ENCODE data around the gene IL10RA.

Gene IL10RA

GRCh38 chr11:117949062-117949461, 37.1 kb upstream of the IL10RA start:
- no peaks in the 10 kb centered on the region for H3K9me3 ChIP-seq (ENCODE audit: control insufficient read depth, low read length)
- no peak overlapping the region for H3K4me3 ChIP-seq (ENCODE audit: low read length)
- no peaks in the 10 kb centered on the region for H3K4me1 ChIP-seq (ENCODE audit: control insufficient read depth, insufficient read depth, low read length)
- H3K9ac ChIP-seq (ENCODE audit: low read length), result no peak overlapping the region
- H3K27me3 ChIP-seq (ENCODE audit: control insufficient read depth, insufficient read depth, low read length), result no peaks in the 10 kb centered on the region
- no peaks in the 10 kb centered on the region for H3K36me3 ChIP-seq (ENCODE audit: control insufficient read depth, insufficient read depth, low read length)

GRCh38 chr11:117950301-117950700, 35.9 kb upstream of the IL10RA start:
- Histone ChIP-seq H3K9ac (ENCODE audit: low read length) (no peak overlapping the region), H3K27me3 (ENCODE audit: control insufficient read depth, insufficient read depth, low read length) (no peaks in the 10 kb centered on the region), H3K36me3 (ENCODE audit: control insufficient read depth, insufficient read depth, low read length) (no peaks in the 10 kb centered on the region), H3K4me3 (ENCODE audit: low read length) (no peak overlapping the region), H3K9me3 (ENCODE audit: control insufficient read depth, low read length) (no peaks in the 10 kb centered on the region), H3K4me1 (ENCODE audit: control insufficient read depth, insufficient read depth, low read length) (no peaks in the 10 kb centered on the region)

- H3K4me3 ChIP-seq (ENCODE audit: low read length), result no peak overlapping the region
- H3K36me3 ChIP-seq (ENCODE audit: control insufficient read depth, insufficient read depth, low read length), result no peaks in the 10 kb centered on the region
- no peaks in the 10 kb centered on the region for H3K27me3 ChIP-seq (ENCODE audit: control insufficient read depth, insufficient read depth, low read length)
- no peaks in the 10 kb centered on the region for H3K4me1 ChIP-seq (ENCODE audit: control insufficient read depth, insufficient read depth, low read length)
- no peak overlapping the region for H3K9ac ChIP-seq (ENCODE audit: low read length)
- H3K9me3 ChIP-seq (ENCODE audit: control insufficient read depth, low read length), result no peaks in the 10 kb centered on the region
These were observed 34.9 kb upstream of the IL10RA start for GRCh38 chr11:117950993-117951961.

GRCh38 chr11:117953024-117953671, 33.0 kb upstream of the IL10RA start:
- Histone ChIP-seq H3K4me1 (ENCODE audit: control insufficient read depth, insufficient read depth, low read length) (no peaks in the 10 kb centered on the region), H3K27me3 (ENCODE audit: control insufficient read depth, insufficient read depth, low read length) (no peaks in the 10 kb centered on the region), H3K9ac (ENCODE audit: low read length) (no peak overlapping the region), H3K4me3 (ENCODE audit: low read length) (no peak overlapping the region), H3K9me3 (ENCODE audit: control insufficient read depth, low read length) (no peaks in the 10 kb centered on the region), H3K36me3 (ENCODE audit: control insufficient read depth, insufficient read depth, low read length) (no peaks in the 10 kb centered on the region)

GRCh38 chr11:117958949-117959348, 27.2 kb upstream of the IL10RA start:
- H3K4me1 ChIP-seq (ENCODE audit: control insufficient read depth, insufficient read depth, low read length), result no peaks in the 10 kb centered on the region
- H3K9me3 ChIP-seq (ENCODE audit: control insufficient read depth, low read length), result no peaks in the 10 kb centered on the region
- H3K36me3 ChIP-seq (ENCODE audit: control insufficient read depth, insufficient read depth, low read length), result no peaks in the 10 kb centered on the region
- H3K9ac ChIP-seq (ENCODE audit: low read length), result no peak overlapping the region
- H3K4me3 ChIP-seq (ENCODE audit: low read length), result no peak overlapping the region
- H3K27me3 ChIP-seq (ENCODE audit: control insufficient read depth, insufficient read depth, low read length), result no peaks in the 10 kb centered on the region

GRCh38 chr11:117959438-117960149, 26.6 kb upstream of the IL10RA start:
- H3K27me3 ChIP-seq (ENCODE audit: control insufficient read depth, insufficient read depth, low read length), result no peaks in the 10 kb centered on the region
- H3K9me3 ChIP-seq (ENCODE audit: control insufficient read depth, low read length), result no peaks in the 10 kb centered on the region
- H3K36me3 ChIP-seq (ENCODE audit: control insufficient read depth, insufficient read depth, low read length), result no peaks in the 10 kb centered on the region

GRCh38 chr11:117960406-117960805, 25.8 kb upstream of the IL10RA start:
- H3K36me3 ChIP-seq (ENCODE audit: control insufficient read depth, insufficient read depth, low read length), result no peaks in the 10 kb centered on the region
- H3K9ac ChIP-seq (ENCODE audit: low read length), result no peak overlapping the region
- no peaks in the 10 kb centered on the region for H3K4me1 ChIP-seq (ENCODE audit: control insufficient read depth, insufficient read depth, low read length)
- H3K9me3 ChIP-seq (ENCODE audit: control insufficient read depth, low read length), result no peaks in the 10 kb centered on the region
- H3K27me3 ChIP-seq (ENCODE audit: control insufficient read depth, insufficient read depth, low read length), result no peaks in the 10 kb centered on the region
- H3K4me3 ChIP-seq (ENCODE audit: low read length), result no peak overlapping the region

More at GRCh38 chr11:117959438-117960149, 26.6 kb upstream of the IL10RA start:
- Histone ChIP-seq H3K4me1 (ENCODE audit: control insufficient read depth, insufficient read depth, low read length) (no peaks in the 10 kb centered on the region), H3K4me3 (ENCODE audit: low read length) (no peak overlapping the region), H3K9ac (ENCODE audit: low read length) (no peak overlapping the region)

- Histone ChIP-seq H3K4me1 (ENCODE audit: control insufficient read depth, insufficient read depth, low read length) (no peaks in the 10 kb centered on the region), H3K9me3 (ENCODE audit: control insufficient read depth, low read length) (no peaks in the 10 kb centered on the region), H3K36me3 (ENCODE audit: control insufficient read depth, insufficient read depth, low read length) (no peaks in the 10 kb centered on the region), H3K27me3 (ENCODE audit: control insufficient read depth, insufficient read depth, low read length) (no peaks in the 10 kb centered on the region), H3K9ac (ENCODE audit: low read length) (no peak overlapping the region), H3K4me3 (ENCODE audit: low read length) (no peak overlapping the region)
These were observed 24.3 kb upstream of the IL10RA start for GRCh38 chr11:117961896-117962295.

GRCh38 chr11:117962826-117963225, 23.4 kb upstream of the IL10RA start:
- Histone ChIP-seq H3K36me3 (ENCODE audit: control insufficient read depth, insufficient read depth, low read length) (no peaks in the 10 kb centered on the region), H3K9ac (ENCODE audit: low read length) (no peak overlapping the region), H3K9me3 (ENCODE audit: control insufficient read depth, low read length) (no peaks in the 10 kb centered on the region), H3K4me3 (ENCODE audit: low read length) (no peak overlapping the region), H3K4me1 (ENCODE audit: control insufficient read depth, insufficient read depth, low read length) (no peaks in the 10 kb centered on the region), H3K27me3 (ENCODE audit: control insufficient read depth, insufficient read depth, low read length) (no peaks in the 10 kb centered on the region)

- Histone ChIP-seq H3K36me3 (ENCODE audit: control insufficient read depth, insufficient read depth, low read length) (no peaks in the 10 kb centered on the region), H3K9me3 (ENCODE audit: control insufficient read depth, low read length) (no peaks in the 10 kb centered on the region), H3K9ac (ENCODE audit: low read length) (no peak overlapping the region), H3K27me3 (ENCODE audit: control insufficient read depth, insufficient read depth, low read length) (no peaks in the 10 kb centered on the region), H3K4me3 (ENCODE audit: low read length) (no peak overlapping the region), H3K4me1 (ENCODE audit: control insufficient read depth, insufficient read depth, low read length) (peaks cover 12% of the 10 kb centered on the region)
These were observed 19.3 kb upstream of the IL10RA start for GRCh38 chr11:117966908-117967307.

GRCh38 chr11:117969160-117969991, 16.8 kb upstream of the IL10RA start:
- no peaks in the 10 kb centered on the region for H3K36me3 ChIP-seq (ENCODE audit: control insufficient read depth, insufficient read depth, low read length)
- H3K9ac ChIP-seq (ENCODE audit: low read length), result no peak overlapping the region
- H3K4me3 ChIP-seq (ENCODE audit: low read length), result no peak overlapping the region
- no peaks in the 10 kb centered on the region for H3K9me3 ChIP-seq (ENCODE audit: control insufficient read depth, low read length)
- H3K27me3 ChIP-seq (ENCODE audit: control insufficient read depth, insufficient read depth, low read length), result no peaks in the 10 kb centered on the region
- H3K4me1 ChIP-seq (ENCODE audit: control insufficient read depth, insufficient read depth, low read length), result peaks cover 27% of the 10 kb centered on the region
